ENCODE data around the gene PRCC. TPM values are rescaled to one million over a fixed set of nuclear protein-coding genes. Genes with fewer than 3 reads are reported as not detected.

The PRCC gene
- total and polyA plus RNA-seq, 2 of the 13 experiments (the other 11 are each of a cell fraction or from before 2014, with no cell fraction given): 24.2 to 40.5 TPM

DNA sequence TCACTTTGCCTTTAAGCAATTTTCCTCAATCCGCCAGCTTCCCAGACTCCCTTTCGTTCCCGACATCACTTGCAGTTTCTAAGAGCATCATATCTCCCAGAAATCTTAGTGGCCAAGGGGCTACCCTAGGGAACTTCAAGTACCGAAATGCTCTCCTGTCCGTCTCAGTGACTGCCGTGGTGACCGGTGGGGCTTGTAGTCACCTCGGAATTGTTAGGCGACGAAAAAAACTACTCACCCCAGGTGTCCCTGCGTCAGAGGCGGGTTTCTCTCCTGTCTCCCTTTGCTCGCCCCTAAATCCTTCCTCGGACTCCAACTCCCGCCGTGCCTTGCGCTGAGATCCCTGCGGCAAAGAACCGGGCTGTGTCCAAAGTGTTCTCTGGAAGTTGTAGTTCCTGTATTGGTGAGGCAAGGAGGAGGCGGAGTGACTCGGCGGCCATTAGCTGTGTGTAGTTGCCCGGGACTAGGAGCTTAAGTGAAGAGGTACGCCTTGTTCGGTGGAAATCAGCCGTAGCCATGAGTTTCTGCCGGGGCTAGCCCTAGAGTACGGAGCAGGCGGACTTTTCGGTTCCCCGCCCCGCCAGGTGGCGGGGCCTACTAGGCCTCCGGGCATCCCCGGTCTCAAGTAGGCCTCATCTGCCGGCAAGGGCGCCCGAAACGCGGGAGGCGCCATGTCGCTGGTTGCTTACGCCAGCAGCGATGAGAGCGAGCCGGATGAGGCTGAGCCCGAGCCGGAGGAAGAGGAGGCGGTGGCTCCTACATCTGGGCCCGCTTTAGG lies at the start of gene PRCC (continued):
- peak; percentile 81 for TF ChIP-seq KDM5B (CRISPR knock-in tag; IDR thresholded peaks at IDR 0.05; ENCODE audit: borderline replicate concordance)
- TF ChIP-seq ZNF652 (CRISPR knock-in tag; IDR thresholded peaks at IDR 0.05; ENCODE audit: borderline replicate concordance, low read depth): no peak
- no peak for TF ChIP-seq FOXO1 (CRISPR knock-in tag; IDR thresholded peaks at IDR 0.05)
- no peak for TF ChIP-seq SNRNP70 (IDR thresholded peaks at IDR 0.05; ENCODE audit: low read depth, low read length)
- 0 out of 2 replicates have a peak, but pooled peaks have one; percentile 4 for TF ChIP-seq NFE2 (CRISPR knock-in tag; IDR thresholded peaks at IDR 0.05)
- TF ChIP-seq, protein P1, sequence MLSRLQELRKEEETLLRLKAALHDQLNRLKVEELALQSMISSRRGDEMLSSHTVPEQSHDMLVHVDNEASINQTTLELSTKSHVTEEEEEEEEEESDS (CRISPR knock-in tag; IDR thresholded peaks at IDR 0.05; ENCODE audit: borderline replicate concordance): no peak
- TF ChIP-seq ZBTB8A (CRISPR knock-in tag; IDR thresholded peaks at IDR 0.05; ENCODE audit: borderline replicate concordance, low read depth): no peak
- TF ChIP-seq, protein P2, sequence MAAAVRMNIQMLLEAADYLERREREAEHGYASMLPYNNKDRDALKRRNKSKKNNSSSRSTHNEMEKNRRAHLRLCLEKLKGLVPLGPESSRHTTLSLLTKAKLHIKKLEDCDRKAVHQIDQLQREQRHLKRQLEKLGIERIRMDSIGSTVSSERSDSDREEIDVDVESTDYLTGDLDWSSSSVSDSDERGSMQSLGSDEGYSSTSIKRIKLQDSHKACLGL (CRISPR knock-in tag; IDR thresholded peaks at IDR 0.05): 0 out of 2 replicates have a peak, but pooled peaks have one; percentile 42
- peak; percentile 37 for TF ChIP-seq POGZ (CRISPR knock-in tag; IDR thresholded peaks at IDR 0.05)
- peak; percentile 95 for TF ChIP-seq YY1 (IDR thresholded peaks at IDR 0.05; ENCODE audit: insufficient read depth, insufficient replicate concordance, low read depth, low read length)
- TF ChIP-seq, protein P3, sequence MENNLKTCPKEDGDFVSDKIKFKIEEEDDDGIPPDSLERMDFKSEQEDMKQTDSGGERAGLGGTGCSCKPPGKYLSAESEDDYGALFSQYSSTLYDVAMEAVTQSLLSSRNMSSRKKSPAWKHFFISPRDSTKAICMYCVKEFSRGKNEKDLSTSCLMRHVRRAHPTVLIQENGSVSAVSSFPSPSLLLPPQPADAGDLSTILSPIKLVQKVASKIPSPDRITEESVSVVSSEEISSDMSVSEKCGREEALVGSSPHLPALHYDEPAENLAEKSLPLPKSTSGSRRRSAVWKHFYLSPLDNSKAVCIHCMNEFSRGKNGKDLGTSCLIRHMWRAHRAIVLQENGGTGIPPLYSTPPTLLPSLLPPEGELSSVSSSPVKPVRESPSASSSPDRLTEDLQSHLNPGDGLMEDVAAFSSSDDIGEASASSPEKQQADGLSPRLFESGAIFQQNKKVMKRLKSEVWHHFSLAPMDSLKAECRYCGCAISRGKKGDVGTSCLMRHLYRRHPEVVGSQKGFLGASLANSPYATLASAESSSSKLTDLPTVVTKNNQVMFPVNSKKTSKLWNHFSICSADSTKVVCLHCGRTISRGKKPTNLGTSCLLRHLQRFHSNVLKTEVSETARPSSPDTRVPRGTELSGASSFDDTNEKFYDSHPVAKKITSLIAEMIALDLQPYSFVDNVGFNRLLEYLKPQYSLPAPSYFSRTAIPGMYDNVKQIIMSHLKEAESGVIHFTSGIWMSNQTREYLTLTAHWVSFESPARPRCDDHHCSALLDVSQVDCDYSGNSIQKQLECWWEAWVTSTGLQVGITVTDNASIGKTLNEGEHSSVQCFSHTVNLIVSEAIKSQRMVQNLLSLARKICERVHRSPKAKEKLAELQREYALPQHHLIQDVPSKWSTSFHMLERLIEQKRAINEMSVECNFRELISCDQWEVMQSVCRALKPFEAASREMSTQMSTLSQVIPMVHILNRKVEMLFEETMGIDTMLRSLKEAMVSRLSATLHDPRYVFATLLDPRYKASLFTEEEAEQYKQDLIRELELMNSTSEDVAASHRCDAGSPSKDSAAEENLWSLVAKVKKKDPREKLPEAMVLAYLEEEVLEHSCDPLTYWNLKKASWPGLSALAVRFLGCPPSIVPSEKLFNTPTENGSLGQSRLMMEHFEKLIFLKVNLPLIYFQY (CRISPR knock-in tag; IDR thresholded peaks at IDR 0.05; ENCODE audit: borderline replicate concordance): peak; percentile 23; the same call in 1 of the 2 replicates
- TF ChIP-seq ZIK1 (CRISPR knock-in tag; IDR thresholded peaks at IDR 0.05; ENCODE audit: borderline replicate concordance, low read depth): no peak
- TF ChIP-seq ZNF607 (CRISPR knock-in tag; IDR thresholded peaks at IDR 0.05; ENCODE audit: borderline replicate concordance): no peak
- TF ChIP-seq ISX (CRISPR knock-in tag; conservative IDR thresholded peaks at IDR 0.05): no peak
- peak; percentile 38; the same call in 1 of the 2 replicates for TF ChIP-seq NFIC (IDR thresholded peaks at IDR 0.05; ENCODE audit: low read length)
- no peak for TF ChIP-seq PAF1 (CRISPR knock-in tag; IDR thresholded peaks at IDR 0.05)
- TF ChIP-seq, protein P4, sequence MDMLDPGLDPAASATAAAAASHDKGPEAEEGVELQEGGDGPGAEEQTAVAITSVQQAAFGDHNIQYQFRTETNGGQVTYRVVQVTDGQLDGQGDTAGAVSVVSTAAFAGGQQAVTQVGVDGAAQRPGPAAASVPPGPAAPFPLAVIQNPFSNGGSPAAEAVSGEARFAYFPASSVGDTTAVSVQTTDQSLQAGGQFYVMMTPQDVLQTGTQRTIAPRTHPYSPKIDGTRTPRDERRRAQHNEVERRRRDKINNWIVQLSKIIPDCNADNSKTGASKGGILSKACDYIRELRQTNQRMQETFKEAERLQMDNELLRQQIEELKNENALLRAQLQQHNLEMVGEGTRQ (IDR thresholded peaks at IDR 0.05; ENCODE audit: low read depth, low read length): no peak
- TF ChIP-seq, protein P4 (CRISPR knock-in tag; IDR thresholded peaks at IDR 0.05; ENCODE audit: borderline replicate concordance): no peak
- peak; percentile 31; the same call in 1 of the 2 replicates for TF ChIP-seq BCL6 (CRISPR knock-in tag; IDR thresholded peaks at IDR 0.05)
- TF ChIP-seq, protein P5, sequence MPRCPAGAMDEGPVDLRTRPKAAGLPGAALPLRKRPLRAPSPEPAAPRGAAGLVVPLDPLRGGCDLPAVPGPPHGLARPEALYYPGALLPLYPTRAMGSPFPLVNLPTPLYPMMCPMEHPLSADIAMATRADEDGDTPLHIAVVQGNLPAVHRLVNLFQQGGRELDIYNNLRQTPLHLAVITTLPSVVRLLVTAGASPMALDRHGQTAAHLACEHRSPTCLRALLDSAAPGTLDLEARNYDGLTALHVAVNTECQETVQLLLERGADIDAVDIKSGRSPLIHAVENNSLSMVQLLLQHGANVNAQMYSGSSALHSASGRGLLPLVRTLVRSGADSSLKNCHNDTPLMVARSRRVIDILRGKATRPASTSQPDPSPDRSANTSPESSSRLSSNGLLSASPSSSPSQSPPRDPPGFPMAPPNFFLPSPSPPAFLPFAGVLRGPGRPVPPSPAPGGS (CRISPR knock-in tag; IDR thresholded peaks at IDR 0.05): no peak
- TF ChIP-seq JDP2 (CRISPR knock-in tag; IDR thresholded peaks at IDR 0.05; ENCODE audit: borderline replicate concordance): no peak
- no peak; the same call in 1 of the 2 replicates for TF ChIP-seq ZBTB21 (CRISPR knock-in tag; IDR thresholded peaks at IDR 0.05)
